Activated naive CD4-positive, alpha-beta T cell treated with anti-CD3 and anti-CD28 coated beads for 36 hours (primary cell): ENCODE data around the gene TEX50. TPM values are rescaled to one million over a fixed set of nuclear protein-coding genes. Genes with fewer than 3 reads are reported as not detected.
"Not testable (repeated sequence)": the region's sequence is repeated elsewhere in the genome, so short reads cannot be mapped to it uniquely, and the experiment has no call there.

ENCODE experiments used
- CTCF ChIA-PET: fragments of 350-600 bp; sonication (Branson Sonifier 250); formaldehyde crosslinking; loops from one replicate; lab custom pipeline; 2021; ENCODE audit warnings: antibody characterized with exemption; lab: Charles Lee
- DNase-seq: peaks from one replicate; pipeline ENCODE4 v3.0.0-alpha.2; 2020
- H3K27ac Mint-ChIP-seq: one replicate; pipeline ENCODE4 v1.8.0; 2021; ENCODE audit warnings: mild to moderate bottlenecking, mixed read lengths
- H3K27me3 Mint-ChIP-seq: one replicate; pipeline ENCODE4 v1.8.0; 2021; ENCODE audit warnings: low read depth, mixed read lengths
- H3K36me3 Mint-ChIP-seq: one replicate; pipeline ENCODE4 v1.8.0; 2021; ENCODE audit warnings: low read depth, mixed read lengths
- H3K4me1 Mint-ChIP-seq: one replicate; pipeline ENCODE4 v1.8.0; 2021; ENCODE audit warnings: low read depth, mixed read lengths
- H3K4me3 Mint-ChIP-seq: one replicate; pipeline ENCODE4 v1.8.0; 2021; ENCODE audit warnings: mild to moderate bottlenecking, moderate library complexity, mixed read lengths
- H3K9me3 Mint-ChIP-seq: one replicate; pipeline ENCODE4 v1.8.0; 2021; ENCODE audit warnings: mixed read lengths
- intact Hi-C: fragments of 100-400 bp; cut with micrococcal nuclease; formaldehyde crosslinking; loops from one replicate; pipeline ENCODE4 v1.15.1; 2023
- total RNA-seq, 2 experiments: library from RNA; stranded (reverse); gene quantifications; one replicate each; pipeline ENCODE4 v1.2.3, GENCODE V29; 2021

The TEX50 gene, protein sequence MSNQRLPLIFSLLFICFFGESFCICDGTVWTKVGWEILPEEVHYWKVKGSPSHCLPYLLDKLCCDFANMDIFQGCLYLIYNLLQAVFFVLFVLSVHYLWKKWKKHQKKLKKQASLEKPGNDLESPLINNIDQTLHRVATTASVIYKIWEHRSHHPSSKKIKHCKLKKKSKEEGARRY
- not detected for total RNA-seq

DNA sequence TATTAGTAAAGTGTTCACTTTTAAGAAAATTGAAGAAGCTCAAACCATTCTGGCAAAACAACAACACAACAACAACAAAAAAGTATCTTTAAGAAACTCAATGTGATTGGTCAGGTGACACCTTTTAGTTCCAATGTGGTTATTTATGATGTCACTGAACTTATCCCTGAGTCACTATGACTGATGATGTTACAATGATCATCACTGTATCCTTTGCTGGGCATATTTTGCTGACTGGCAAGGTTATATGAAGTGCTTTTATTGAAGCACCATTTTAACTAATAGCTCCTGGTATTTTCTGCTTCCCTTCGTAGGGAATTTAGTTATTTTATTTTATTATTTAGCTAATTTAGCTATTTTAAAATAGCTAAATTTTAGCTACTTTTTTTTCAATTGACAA is at the start of gene TEX50:
Gene TEX50 (plus strand): TSS at position 223 of the 400 bp plus-strand sequence. CDS start 184 bp downstream, outside the sequence.
- intact Hi-C loops, result no loop called here
- CTCF ChIA-PET, result no interaction called here

DNA sequence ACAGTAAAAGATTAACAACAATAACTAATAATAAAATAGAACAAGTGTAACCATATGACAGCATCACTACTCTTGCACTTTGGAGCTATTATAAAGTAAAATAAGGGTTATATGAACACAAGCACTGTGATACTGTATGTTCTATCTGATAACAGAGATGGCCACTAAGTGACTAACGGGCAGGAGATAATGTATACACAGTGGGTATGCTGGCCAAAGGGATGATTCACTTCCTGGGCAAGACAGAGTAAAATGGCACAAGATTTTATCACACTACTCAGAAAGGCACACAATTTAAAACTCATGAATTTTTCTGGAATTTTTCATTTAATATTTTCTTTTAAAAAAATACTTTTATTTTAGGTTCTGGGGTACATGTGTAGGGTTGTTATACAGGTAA is 44.6 kb upstream of the TEX50 start:
- CTCF ChIA-PET, result no interaction called here
- Mint-ChIP-seq H3K36me3 (no peaks in the 10 kb centered on the region), H3K27me3 (no peaks in the 10 kb centered on the region), H3K27ac (no peak overlapping the region), H3K9me3 (peaks cover 2% of the 10 kb centered on the region), H3K4me1 (no peaks in the 10 kb centered on the region), H3K4me3 (no peak overlapping the region)
- DNase-seq, result no peak
- intact Hi-C loops, result no loop called here

More for the DNA sequence above, at the start of gene TEX50:
- no peak within 1 kb of the TSS for H3K4me3 Mint-ChIP-seq
- H3K4me1 Mint-ChIP-seq, result no peaks in the 10 kb centered on the region
- no peak for DNase-seq
- H3K9me3 Mint-ChIP-seq, result peaks cover 8% of the 10 kb centered on the region
- no peaks in the 10 kb centered on the region for H3K36me3 Mint-ChIP-seq
- H3K27me3 Mint-ChIP-seq, result no peaks in the 10 kb centered on the region
- H3K27ac Mint-ChIP-seq, result no peak within 1 kb of the TSS

DNA sequence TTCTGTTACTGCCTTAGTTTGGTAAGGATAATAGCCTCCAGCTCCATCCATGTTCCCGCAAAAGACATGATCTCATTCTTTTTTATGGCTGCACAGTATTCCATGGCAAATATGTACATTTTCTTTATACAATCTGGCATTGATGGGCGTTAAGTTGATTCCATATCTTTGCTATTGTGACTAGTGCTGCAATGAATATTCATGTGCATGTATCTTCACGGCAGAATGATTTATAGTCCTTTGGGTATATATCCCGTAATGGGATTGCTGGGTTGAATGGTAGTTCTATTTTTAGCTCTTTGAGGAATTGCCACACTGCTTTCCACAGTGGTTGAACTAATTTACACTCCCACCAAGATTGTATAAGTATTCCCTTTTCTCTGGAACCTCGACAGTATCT is 44.0 kb upstream of the TEX50 start:
- DNase-seq, CTCF ChIA-PET, H3K9me3 Mint-ChIP-seq, H3K27me3 Mint-ChIP-seq, H3K27ac Mint-ChIP-seq, intact Hi-C loops, H3K4me3 Mint-ChIP-seq, H3K4me1 Mint-ChIP-seq, H3K36me3 Mint-ChIP-seq: not testable (repeated sequence)

DNA sequence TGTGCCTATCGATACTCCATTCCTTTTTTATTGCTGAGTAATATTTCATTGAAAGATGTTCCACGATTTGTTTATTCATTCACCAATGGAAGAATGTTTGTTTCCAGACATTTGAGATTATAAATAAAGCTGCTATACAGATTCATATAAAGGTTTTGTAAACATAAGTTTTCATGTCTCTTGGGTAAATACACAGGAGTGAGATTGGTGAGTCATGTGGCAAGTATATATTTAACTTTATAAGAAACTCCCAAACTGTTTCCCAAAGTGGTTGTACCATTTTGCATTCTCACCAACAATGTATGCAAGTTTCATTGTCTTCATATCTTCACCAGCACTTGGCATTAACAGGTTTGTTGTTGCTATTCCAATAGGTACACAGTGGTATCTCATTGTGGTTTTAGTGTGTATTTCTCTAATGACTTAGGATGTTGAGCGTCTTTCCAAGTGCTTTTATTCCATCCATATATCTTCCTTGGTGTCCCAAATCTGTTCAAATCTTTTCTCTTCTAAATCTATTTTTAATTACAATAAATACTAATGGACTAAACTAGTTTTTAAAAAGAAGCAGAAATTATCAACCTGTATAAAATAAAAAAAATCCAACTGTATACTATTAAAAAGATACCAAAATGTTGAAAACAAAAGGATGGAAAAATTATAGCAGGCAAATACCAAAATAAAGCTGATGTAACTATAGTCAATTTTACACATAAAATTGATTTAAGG is 38.9 kb upstream of the TEX50 start:
- intact Hi-C loops, result no loop called here
- no peak overlapping the region for H3K4me3 Mint-ChIP-seq
- CTCF ChIA-PET, result no interaction called here

DNA sequence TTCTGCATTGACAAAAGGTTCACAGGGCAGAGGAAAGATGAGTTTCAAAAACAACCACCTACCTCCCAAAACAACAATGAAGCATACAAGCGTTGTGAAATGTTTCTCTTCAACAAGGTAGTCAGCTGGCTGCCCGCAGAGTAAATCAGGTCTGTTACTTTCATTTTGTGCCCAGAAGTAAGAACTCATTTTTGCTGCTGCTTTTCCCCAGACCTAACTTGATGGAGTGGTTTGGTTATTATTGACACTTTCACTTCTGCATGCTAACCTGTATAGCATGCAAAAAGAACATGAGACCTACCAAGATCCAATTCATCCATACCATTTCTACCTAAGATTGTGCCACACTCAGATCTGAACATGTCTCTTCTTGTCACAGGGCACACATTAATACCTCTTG is 33.5 kb upstream of the TEX50 start:
- Mint-ChIP-seq H3K27ac (no peak overlapping the region), H3K27me3 (peaks cover 2% of the 10 kb centered on the region), H3K4me1 (peaks cover 4% of the 10 kb centered on the region), H3K4me3 (no peak overlapping the region), H3K9me3 (no peaks in the 10 kb centered on the region), H3K36me3 (no peaks in the 10 kb centered on the region)
- intact Hi-C loops, result no loop called here
- no peak for DNase-seq
- CTCF ChIA-PET, result no interaction called here

More for the DNA sequence above, 38.9 kb upstream of the TEX50 start:
- Mint-ChIP-seq H3K27ac (no peak overlapping the region), H3K36me3 (no peaks in the 10 kb centered on the region), H3K9me3 (peaks cover 1% of the 10 kb centered on the region), H3K4me1 (no peaks in the 10 kb centered on the region), H3K27me3 (no peaks in the 10 kb centered on the region)
- DNase-seq, result no peak

DNA sequence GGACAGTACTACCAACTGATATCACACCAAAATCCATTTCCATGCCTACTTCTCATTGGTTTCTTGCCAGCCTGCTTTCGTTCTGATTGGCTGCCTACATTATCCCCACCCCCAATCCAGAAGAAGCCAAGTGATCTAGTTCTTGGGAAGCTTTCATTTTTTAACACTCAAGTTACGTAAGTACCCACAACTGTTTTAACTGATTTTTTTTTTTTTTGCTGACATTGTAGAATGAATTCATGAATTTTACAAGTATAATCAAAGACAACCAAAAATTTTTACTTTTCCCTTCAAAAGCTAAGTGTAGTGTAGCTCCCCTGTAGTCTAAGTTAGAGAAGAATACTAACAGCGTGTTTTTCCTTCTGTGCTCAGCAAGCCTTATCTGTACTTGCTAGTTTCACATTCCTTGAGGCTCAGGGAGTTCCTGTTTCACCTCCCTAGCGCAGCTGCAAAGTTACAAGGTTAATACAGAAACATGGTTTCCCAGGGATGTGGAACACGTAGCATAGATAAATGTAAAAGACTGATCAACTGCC is 32.0 kb upstream of the TEX50 start, which contains the start of gene SLC9C2:
Gene SLC9C2 (minus strand): TSS at position 17 of the 536 bp plus-strand sequence. CDS start 1,296 bp downstream, outside the sequence.
- no peaks in the 10 kb centered on the region for H3K36me3 Mint-ChIP-seq
- CTCF ChIA-PET, result interaction anchor here (0.6 to 0.7 kb wide), 4 partner anchors 27 to 832 kb away, joined by 3 to 6 read pairs (median 3); no protein-coding TSS in a partner anchor

DNA sequence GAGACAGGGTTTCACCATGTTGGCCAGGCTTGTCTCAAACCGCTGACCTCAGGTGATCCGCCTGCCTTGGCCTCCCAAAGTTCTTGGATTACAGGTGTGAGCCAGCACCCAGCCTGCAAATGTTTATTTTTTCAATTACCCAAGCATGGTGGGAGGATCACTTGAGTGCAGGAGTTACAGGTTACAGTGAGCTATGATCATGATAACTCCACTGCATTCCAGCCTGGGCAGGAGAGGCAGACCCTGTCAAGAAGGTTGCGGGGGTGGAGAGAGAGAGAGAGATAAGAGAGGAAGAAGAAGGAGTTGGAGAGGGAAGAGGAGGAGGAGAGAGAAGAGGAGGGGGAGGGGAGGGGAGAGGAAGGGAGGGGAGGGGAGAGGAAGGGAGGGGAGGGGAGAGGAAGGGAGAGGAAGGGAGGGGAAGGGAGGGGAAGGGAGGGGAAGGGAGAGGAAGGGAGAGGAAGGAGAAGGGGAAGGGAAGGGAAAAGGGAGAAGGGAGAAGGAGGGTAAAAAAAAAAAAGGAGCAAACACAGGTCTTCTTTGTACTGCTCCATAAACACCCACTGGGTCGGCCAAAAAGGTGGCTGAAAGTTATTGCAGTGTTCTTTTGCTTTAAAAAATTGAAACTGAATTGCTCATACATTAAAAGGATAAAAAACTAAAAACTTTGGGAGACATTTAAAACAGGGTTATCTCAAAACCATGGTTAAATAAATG is 26.5 kb upstream of the TEX50 start:
- H3K27ac Mint-ChIP-seq, result no peak overlapping the region
- no peaks in the 10 kb centered on the region for H3K9me3 Mint-ChIP-seq
- H3K4me3 Mint-ChIP-seq, result no peak overlapping the region
- CTCF ChIA-PET, result no interaction called here
- no peaks in the 10 kb centered on the region for H3K4me1 Mint-ChIP-seq
- H3K27me3 Mint-ChIP-seq, result no peaks in the 10 kb centered on the region
- H3K36me3 Mint-ChIP-seq, result no peaks in the 10 kb centered on the region
- intact Hi-C loops, result no loop called here
- no peak for DNase-seq

More for the DNA sequence above, 32.0 kb upstream of the TEX50 start, which contains the start of gene SLC9C2:
- Mint-ChIP-seq H3K9me3 (no peaks in the 10 kb centered on the region), H3K4me3 (no peak within 1 kb of the TSS), H3K27ac (no peak within 1 kb of the TSS), H3K27me3 (peaks cover 2% of the 10 kb centered on the region), H3K4me1 (peaks cover 4% of the 10 kb centered on the region)
- intact Hi-C loops, result no loop called here
- DNase-seq, result no peak

DNA sequence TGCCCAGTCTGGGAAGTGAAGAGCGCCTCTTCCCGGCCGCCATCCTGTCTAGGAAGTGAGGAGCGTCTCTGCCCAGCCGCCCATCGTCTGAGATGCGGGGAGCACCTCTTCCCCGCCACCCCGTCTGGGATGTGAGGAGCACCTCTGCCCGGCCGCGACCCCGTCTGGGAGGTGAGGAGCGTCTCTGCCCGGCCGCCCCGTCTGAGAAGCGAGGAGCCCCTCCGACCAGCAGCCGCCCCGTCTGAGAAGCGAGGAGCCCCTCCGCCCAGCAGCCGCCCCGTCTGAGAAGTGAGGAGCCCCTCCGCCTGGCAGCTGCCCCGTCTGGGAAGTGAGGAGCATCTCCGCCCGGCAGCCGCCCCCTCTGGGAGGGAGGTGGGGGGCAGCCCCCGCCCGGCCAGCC is 22.1 kb upstream of the TEX50 start:
- H3K27ac Mint-ChIP-seq, H3K27me3 Mint-ChIP-seq, H3K4me3 Mint-ChIP-seq, intact Hi-C loops, H3K9me3 Mint-ChIP-seq, H3K4me1 Mint-ChIP-seq, CTCF ChIA-PET, H3K36me3 Mint-ChIP-seq, DNase-seq: not testable (repeated sequence)

DNA sequence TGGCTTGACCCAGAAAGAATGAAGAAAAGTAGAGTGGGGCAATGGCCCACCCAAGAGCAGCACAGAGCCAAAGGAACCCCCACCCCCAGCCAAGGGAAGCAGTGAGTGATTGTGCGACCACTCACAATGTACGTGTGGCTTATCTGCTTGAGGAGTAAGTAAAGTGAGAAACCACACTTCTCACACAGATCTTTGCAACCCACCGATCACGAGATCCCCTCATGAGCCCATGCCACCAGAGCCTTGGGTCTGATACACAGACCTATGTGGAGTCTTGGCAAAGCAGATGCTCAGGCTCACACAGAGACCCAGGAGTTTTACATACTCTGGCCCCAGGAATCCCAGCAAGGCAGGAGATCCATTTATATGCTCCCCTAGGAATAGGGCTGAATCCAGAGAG is 18.3 kb upstream of the TEX50 start:
- intact Hi-C loops, result no loop called here
- H3K9me3 Mint-ChIP-seq, result peaks cover 21% of the 10 kb centered on the region
- DNase-seq, result no peak
- H3K27me3 Mint-ChIP-seq, result no peaks in the 10 kb centered on the region
- no peak overlapping the region for H3K4me3 Mint-ChIP-seq
- CTCF ChIA-PET, result no interaction called here
- no peaks in the 10 kb centered on the region for H3K4me1 Mint-ChIP-seq
- peaks cover 6% of the 10 kb centered on the region for H3K36me3 Mint-ChIP-seq
- no peak overlapping the region for H3K27ac Mint-ChIP-seq

DNA sequence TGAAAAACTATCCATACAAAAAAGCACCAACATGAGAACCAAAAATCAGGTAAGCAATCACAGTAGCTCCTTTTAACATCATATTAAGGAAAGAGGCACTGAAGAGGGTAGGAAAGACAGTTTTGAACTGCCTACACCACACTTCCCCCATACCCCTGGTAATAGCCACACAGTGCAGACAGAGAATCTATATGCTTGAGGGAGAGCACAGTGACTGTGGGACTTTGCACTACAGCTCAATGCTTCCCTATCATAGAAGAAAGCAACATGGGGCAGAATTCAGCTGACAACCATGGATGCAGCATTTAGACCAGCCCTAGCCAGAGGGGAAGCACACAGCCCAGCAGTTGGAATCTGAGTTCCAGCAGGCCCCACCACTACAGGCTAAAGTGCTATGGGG is 7.9 kb upstream of the TEX50 start:
- H3K9me3 Mint-ChIP-seq, result no peaks in the 10 kb centered on the region
- H3K27me3 Mint-ChIP-seq, result no peaks in the 10 kb centered on the region
- H3K27ac Mint-ChIP-seq, result no peak overlapping the region
- H3K36me3 Mint-ChIP-seq, result no peaks in the 10 kb centered on the region
- intact Hi-C loops, result no loop called here
- H3K4me1 Mint-ChIP-seq, result no peaks in the 10 kb centered on the region
- DNase-seq, result no peak
- H3K4me3 Mint-ChIP-seq, result no peak overlapping the region
- CTCF ChIA-PET, result no interaction called here

DNA sequence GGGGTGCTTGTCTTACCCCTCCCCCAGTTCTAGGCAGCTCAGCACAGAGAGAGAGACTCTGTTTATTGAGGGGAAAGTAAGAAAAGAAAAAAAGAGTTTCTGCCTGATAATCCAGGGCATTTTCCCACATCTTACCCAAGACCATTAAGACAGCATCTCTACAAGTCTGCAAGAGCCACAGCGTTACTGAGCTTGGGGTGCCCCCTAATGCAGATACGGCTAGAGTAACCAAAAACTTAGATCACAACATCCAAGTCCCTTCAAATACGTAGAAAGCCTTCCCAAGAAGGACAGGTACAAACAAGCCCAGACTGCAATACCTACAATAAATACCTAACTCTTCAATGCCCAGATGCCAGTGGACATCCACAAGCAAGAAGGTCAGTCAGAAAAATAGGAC is 6.2 kb upstream of the TEX50 start:
- peak; percentile 27 for DNase-seq
- Mint-ChIP-seq H3K4me1 (no peaks in the 10 kb centered on the region), H3K9me3 (no peaks in the 10 kb centered on the region), H3K27me3 (no peaks in the 10 kb centered on the region), H3K27ac (no peak overlapping the region), H3K4me3 (no peak overlapping the region), H3K36me3 (no peaks in the 10 kb centered on the region)
- intact Hi-C loops, result loop anchor here (2.0 kb wide), 1 partner anchor 198 kb away; no protein-coding TSS in a partner anchor
- CTCF ChIA-PET, result interaction anchor here (0.7 to 2.1 kb wide), 2 partner anchors 199 to 379 kb away, joined by 3 to 6 read pairs; no protein-coding TSS in a partner anchor

DNA sequence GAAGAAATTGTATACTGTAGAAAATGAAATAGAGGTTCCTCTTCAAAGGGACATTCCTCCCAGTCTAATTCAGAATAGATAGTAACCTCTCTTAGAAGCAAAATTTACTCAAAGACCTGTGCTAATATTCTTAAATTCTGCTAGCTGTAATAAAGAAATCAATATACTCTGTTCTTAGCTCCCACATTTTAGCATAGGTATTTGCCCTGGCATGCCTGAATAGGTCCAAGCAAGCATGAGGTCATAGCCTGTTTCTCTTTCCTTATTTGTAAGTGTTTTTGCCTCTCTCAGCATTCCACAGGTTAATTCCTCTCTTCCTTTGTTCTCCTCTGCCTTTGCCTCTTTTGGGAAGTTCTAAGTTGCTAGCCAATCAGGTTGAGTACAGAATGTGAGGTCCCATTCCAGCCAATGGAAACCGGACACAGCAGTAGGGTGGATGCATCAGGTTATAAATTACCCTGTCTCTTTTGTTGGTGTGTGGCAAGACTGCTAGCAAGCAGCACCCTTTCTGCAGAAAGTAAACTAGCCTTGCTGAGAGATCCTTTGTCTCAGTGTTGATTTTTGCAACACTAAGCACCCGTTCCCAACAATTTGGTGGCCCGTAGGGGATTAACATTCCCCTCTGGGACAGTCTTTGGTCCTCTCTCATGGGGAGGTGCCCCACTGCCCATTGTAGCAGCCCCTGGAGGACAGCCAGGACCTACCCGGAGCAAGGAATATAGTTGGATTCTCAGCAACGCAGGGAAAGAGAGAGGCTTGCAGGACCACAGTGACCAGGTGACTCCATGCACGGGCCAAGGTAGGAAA is 2.3 kb downstream of the TEX50 start:
- intact Hi-C loops, H3K27ac Mint-ChIP-seq, H3K36me3 Mint-ChIP-seq, H3K4me3 Mint-ChIP-seq, CTCF ChIA-PET, H3K4me1 Mint-ChIP-seq, H3K27me3 Mint-ChIP-seq, DNase-seq, H3K9me3 Mint-ChIP-seq: not testable (repeated sequence)
